Measurements from ENCODE around the gene ULK4. TPM values are rescaled to one million over a fixed set of nuclear protein-coding genes. Genes with fewer than 3 reads are reported as not detected.
A peak's percentile ranks its signal among the peaks of the same experiment; 100 is the strongest.

Gene ULK4
- total and polyA plus RNA-seq, 9 of the 15 experiments (the other 6 are each of a cell fraction or from before 2014, with no cell fraction given): 3.0 to 5.9 (median 3.5) TPM

DNA sequence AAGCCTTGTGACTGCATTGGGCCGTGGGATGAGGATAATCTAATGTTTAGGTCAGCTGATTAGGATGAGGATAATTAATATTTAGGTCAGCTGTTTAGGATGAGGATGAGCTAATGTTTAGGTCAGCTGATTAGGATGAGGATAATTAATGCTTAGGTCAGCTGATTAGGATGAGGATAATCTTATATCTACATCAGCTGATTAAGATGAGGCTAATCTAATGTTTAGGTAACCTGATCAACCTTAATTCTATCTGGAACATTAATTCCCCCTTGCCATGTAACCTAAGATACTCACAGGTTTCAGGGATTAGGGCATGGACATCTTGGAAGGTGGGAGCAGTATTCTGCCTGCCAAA is 362.8 kb downstream of the ULK4 start (continued):
- TF ChIP-seq MAFK (IDR thresholded peaks at IDR 0.05; ENCODE audit: low read length): peak; percentile 75
- TF ChIP-seq MTA2 (IDR thresholded peaks at IDR 0.05; ENCODE audit: low read depth): no peak
- TF ChIP-seq EP300 (IDR thresholded peaks at IDR 0.05; ENCODE audit: low read length): no peak
- peak; percentile 80 for TF ChIP-seq MAFF (IDR thresholded peaks at IDR 0.05; ENCODE audit: low read length)
- no peak for TF ChIP-seq ZNF407 (IDR thresholded peaks at IDR 0.05; ENCODE audit: low read depth)
- TF ChIP-seq ZNF316 (IDR thresholded peaks at IDR 0.05): peak; percentile 76
- no peak for TF ChIP-seq TAF7 (tag; IDR thresholded peaks at IDR 0.05)
- no peak for TF ChIP-seq FOXK2 (conservative IDR thresholded peaks at IDR 0.05 in 1 of 2, IDR thresholded peaks at IDR 0.05 in 1 of 2; ENCODE audit: low read depth in 2 of 2)
- TF ChIP-seq ZNF324 (CRISPR knock-in tag; IDR thresholded peaks at IDR 0.05): no peak

All from K562 (cell line).